ENCODE results near the gene PLA1A.
"Not testable (repeated sequence)": the region's sequence is repeated elsewhere in the genome, so short reads cannot be mapped to it uniquely, and the experiment has no call there.

PLA1A gene

GRCh38 chr3:119597548-119598288, at the start of gene PLA1A:
Gene PLA1A (plus strand): TSS chr3:119597885. CDS start chr3:119597914, 29 bp downstream.
- no peak for DNase-seq

GRCh38 chr3:119548341-119548740, 49.3 kb upstream of the PLA1A start:
- DNase-seq, result no peak

- no peak for DNase-seq
Measured at GRCh38 chr3:119550192-119550910, 47.3 kb upstream of the PLA1A start.

DNA sequence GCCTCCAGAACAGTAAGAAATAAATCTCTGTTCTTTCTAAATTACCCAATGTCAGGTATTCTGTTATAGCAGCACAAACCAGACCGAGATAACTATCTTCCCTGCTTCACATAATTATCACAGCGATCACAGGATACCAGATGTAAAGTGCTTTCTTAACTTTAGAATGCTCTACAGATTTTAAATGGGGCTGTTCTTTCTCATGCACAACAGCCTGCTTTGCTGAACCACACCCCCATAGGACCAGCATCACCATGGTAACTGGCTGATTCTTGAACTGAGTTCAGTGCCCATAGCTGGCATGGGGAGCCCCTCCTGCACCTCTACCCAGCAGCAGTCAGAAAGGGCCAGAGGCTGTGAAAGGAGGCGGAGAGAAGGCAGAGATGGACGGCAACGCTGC, 46.1 kb upstream of the PLA1A start:
- DNase-seq, result no peak

- DNase-seq, result not testable (repeated sequence)
Measured at GRCh38 chr3:119552928-119553327, 44.8 kb upstream of the PLA1A start.

DNA sequence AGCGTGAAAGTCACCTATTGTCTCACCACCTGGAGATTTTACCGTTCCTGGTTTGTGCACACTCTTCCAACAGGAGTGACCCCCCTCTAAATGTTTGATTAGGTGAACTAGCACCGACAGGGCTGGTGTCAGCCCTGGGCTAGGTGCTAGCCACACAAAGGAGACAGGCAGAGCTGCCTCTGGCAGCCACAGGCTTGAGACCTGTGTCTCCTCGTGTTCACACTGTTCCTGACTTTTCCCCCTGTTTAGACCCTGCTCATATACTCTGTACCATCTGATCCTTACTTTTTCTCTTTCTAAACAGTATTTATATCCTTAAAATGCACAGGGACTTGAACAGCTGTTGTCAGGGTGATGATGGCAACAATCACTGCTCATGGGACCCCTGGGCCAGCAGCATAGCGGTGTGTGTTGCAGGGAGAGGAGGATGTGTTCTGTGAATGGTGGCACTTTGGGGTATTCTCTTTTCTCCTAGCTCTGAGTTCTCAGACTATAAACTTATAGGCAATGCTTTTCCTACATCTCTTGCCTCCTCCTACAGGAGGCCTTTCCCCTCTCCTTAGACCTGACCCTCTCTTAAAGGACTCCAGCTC, 43.8 kb upstream of the PLA1A start:
- DNase-seq, result no peak

- peak; percentile 13 for DNase-seq
Measured at GRCh38 chr3:119555309-119555735, 42.4 kb upstream of the PLA1A start.

GRCh38 chr3:119555929-119556328, 41.8 kb upstream of the PLA1A start:
- DNase-seq, result no peak

- no peak for DNase-seq
Measured at GRCh38 chr3:119557192-119557876, 40.4 kb upstream of the PLA1A start.

- DNase-seq, result no peak
Measured at GRCh38 chr3:119557877-119558269, 39.8 kb upstream of the PLA1A start.

- DNase-seq, result no peak
Measured at GRCh38 chr3:119558626-119559317, 38.9 kb upstream of the PLA1A start.

GRCh38 chr3:119559441-119559963, 38.2 kb upstream of the PLA1A start, which contains the start of gene CD80:
Gene CD80 (minus strand): TSS chr3:119559614. CDS start chr3:119557728, 1,886 bp downstream.
- DNase-seq, result peak; percentile 69

DNA sequence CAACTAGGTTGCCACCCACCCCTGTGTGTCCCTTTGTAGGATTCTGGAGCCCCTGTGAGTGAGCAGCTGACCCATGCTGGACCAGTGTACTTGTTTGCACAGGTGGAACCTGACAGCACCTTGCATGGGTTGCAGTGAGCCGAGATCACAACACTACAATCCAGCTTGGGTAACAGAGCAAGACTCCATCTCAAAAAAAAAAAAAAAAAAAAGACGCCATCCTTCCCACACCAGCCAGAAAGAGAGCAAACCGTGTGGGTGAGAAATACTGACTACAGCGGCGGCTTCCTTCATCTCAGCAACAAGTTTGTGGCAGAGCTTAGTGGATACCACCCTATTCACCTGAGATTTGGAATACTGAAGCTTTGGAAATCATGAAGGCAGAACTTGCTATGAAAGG, 37.5 kb upstream of the PLA1A start:
- DNase-seq, result no peak

GRCh38 chr3:119562307-119562961, 35.3 kb upstream of the PLA1A start:
- DNase-seq, result peak; percentile 69

GRCh38 chr3:119563334-119563733, 34.4 kb upstream of the PLA1A start:
- not testable (repeated sequence) for DNase-seq

DNA sequence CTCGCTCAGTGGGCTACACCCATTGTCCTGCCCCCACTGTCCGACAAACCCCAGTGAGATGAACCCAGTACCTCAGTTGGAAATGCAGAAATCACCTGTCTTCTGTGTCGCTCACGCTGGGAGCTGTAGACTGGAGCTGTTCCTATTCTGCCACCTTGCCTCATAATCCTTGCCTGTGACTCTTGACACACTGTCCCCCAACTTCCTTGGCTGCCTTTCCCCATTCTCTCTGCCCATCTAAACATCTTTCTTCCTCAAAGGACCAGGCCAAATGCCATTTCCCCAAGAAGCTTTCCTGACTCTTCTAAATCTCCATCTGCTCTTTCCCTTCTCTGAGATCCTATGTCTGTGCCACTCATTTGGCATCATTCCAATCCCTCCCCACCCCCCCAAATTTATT, 28.5 kb upstream of the PLA1A start:
- DNase-seq, result no peak

- DNase-seq, result no peak
Measured at GRCh38 chr3:119570229-119570628, 27.5 kb upstream of the PLA1A start.

- no peak for DNase-seq
Measured at GRCh38 chr3:119571230-119571629, 26.5 kb upstream of the PLA1A start.

GRCh38 chr3:119571688-119572087, 26.0 kb upstream of the PLA1A start:
- DNase-seq, result no peak

GRCh38 chr3:119575507-119575906, 22.2 kb upstream of the PLA1A start:
- DNase-seq, result no peak

DNA sequence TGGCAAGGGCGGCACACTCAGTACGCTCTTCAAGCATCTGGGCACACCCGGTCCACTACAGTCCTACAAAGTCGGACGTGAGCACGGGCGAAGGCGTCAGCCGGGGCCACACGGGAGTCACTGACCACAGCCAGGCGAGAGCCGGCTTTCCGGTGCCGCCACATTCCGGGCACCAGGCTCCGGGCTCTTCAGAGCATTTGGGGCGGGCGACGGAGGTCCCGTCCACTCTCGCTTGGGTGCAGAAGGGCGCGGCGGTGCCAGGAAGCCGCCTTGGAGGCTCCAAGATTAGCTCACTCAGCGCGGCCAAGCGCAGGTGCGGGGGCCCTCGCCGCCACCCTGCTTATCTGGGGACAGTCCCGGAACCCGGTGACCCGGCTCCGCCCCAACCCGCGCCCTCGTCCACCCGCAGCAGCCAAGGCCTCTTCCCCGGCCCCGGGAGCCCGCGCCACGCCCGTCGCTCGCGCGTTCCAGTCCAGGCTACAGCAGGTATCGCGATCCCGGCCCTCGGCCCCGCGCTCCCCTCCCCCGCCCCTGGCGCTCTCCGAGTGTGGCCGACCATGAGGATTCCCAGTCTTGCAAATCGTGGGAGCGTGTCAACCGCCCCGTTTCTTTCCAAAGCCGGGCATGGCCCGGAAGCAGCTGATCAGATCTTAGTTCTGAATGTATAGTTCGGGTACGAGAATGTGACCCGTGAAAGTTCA, 18.2 kb upstream of the PLA1A start, which contains the start of gene ADPRH:
ADPRH (plus strand) TSS at position 127 of the 701 bp plus-strand sequence. CDS start 2,678 bp downstream, outside the sequence.
- DNase-seq, result peak; percentile 57
